ENCODE measurements around the gene ADCY1.

Gene ADCY1

GRCh38 chr7:45593121-45593541, 19.0 kb downstream of the ADCY1 start:
- DNase-seq (ENCODE audit: low read depth in 2 of 2) = no peak

- DNase-seq (ENCODE audit: low read depth in 2 of 2) = no peak
Observed at GRCh38 chr7:45593877-45594276, 19.7 kb downstream of the ADCY1 start.

GRCh38 chr7:45594745-45595535, 20.8 kb downstream of the ADCY1 start:
- no peak for DNase-seq (ENCODE audit: low read depth in 2 of 2)

GRCh38 chr7:45595809-45596664, 21.9 kb downstream of the ADCY1 start:
- no peak for DNase-seq (ENCODE audit: low read depth in 2 of 2)

- DNase-seq (ENCODE audit: low read depth in 2 of 2) = no peak
Observed at GRCh38 chr7:45596665-45597095, 22.5 kb downstream of the ADCY1 start.

- no peak for DNase-seq (ENCODE audit: low read depth in 2 of 2)
Observed at GRCh38 chr7:45597286-45597984, 23.3 kb downstream of the ADCY1 start.

GRCh38 chr7:45598886-45599520, 24.8 kb downstream of the ADCY1 start:
- no peak for DNase-seq (ENCODE audit: low read depth in 2 of 2)

- DNase-seq (ENCODE audit: low read depth in 2 of 2) = no peak
Observed at GRCh38 chr7:45599851-45600706, 25.9 kb downstream of the ADCY1 start.

- DNase-seq (ENCODE audit: low read depth in 2 of 2) = no peak
Observed at GRCh38 chr7:45601094-45601493, 26.9 kb downstream of the ADCY1 start.

GRCh38 chr7:45601816-45602540, 27.8 kb downstream of the ADCY1 start:
- DNase-seq (ENCODE audit: low read depth in 2 of 2) = no peak

GRCh38 chr7:45606050-45606449, 31.9 kb downstream of the ADCY1 start:
- DNase-seq (ENCODE audit: low read depth in 2 of 2) = no peak

GRCh38 chr7:45606931-45607330, 32.8 kb downstream of the ADCY1 start:
- DNase-seq (ENCODE audit: low read depth in 2 of 2) = no peak

GRCh38 chr7:45609180-45609579, 35.0 kb downstream of the ADCY1 start:
- DNase-seq (ENCODE audit: low read depth in 2 of 2) = no peak

GRCh38 chr7:45610019-45610418, 35.9 kb downstream of the ADCY1 start:
- no peak for DNase-seq (ENCODE audit: low read depth in 2 of 2)

- no peak for DNase-seq (ENCODE audit: low read depth in 2 of 2)
Observed at GRCh38 chr7:45610660-45611299, 36.6 kb downstream of the ADCY1 start.

GRCh38 chr7:45617166-45617565, 43.0 kb downstream of the ADCY1 start:
- DNase-seq (ENCODE audit: low read depth in 2 of 2) = no peak

- no peak for DNase-seq (ENCODE audit: low read depth in 2 of 2)
Observed at GRCh38 chr7:45622058-45622457, 47.9 kb downstream of the ADCY1 start.

GRCh38 chr7:45623157-45623556, 49.0 kb downstream of the ADCY1 start:
- no peak for DNase-seq (ENCODE audit: low read depth in 2 of 2)

- no peak for DNase-seq (ENCODE audit: low read depth in 2 of 2)
Observed at GRCh38 chr7:45623740-45624391, 49.7 kb downstream of the ADCY1 start.

All from stimulated activated CD8-positive, alpha-beta memory T cell treated with anti-CD3 and anti-CD28 coated beads, Interleukin-7, amount 100 ng/mL, for 4 hours (primary cell).